ENCODE measurements around the gene AGFG2.

The AGFG2 gene

DNA sequence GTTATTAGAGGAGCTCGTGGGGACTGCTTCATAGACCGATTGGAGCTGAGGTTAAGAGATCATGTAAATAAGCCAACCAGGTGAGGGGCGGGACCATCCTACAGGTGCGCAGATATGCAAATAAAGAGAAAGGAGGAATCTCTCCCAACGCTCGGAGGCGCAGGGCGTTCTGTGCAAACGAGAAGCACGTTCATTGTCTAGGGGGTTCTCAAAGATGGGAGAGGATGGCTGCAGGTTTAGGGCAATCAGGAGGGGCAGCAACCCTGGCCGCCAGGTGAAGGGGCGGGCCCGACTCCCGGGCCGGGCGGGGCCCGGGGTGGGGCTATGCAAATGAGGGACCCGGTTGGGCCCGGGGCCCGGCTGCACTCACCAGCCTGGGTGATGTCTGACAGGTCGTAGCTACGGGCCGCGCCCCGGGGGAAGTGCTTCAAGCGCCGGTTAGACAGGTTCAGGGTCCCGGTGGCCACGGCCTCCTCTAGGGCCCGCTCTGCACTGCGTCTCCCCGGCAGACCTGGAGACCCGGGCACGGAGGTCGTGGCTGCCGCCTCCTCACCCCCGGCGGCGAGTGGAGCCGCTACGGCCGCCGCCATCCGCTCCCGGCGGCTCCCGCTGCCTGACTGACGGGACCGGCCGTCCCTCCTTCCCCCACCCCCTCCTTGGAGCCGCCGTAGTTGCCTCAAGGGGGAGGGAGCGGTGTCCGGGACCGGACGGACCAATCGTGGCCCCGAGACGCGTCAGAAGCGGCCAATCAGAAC lies 46.7 kb downstream of the AGFG2 start, which contains the start of gene LRCH4:
LRCH4 (minus strand) TSS at position 619 of the 755 bp plus-strand sequence; CDS start at position 590, 29 bp downstream.
- peak; percentile 35 for ATAC-seq (ENCODE audit: low read depth)
- Histone ChIP-seq H3K9me3 (ENCODE audit: severe bottlenecking) (no peaks in the 10 kb centered on the region), H3K4me3 (ENCODE audit: severe bottlenecking) (peak within 1 kb of the TSS; percentile 73), H3K4me1 (ENCODE audit: insufficient read depth, poor library complexity, severe bottlenecking) (peaks cover 18% of the 10 kb centered on the region), H3K36me3 (ENCODE audit: low read depth) (peaks cover 22% of the 10 kb centered on the region), H3K27me3 (ENCODE audit: insufficient read depth, poor library complexity, severe bottlenecking) (no peaks in the 10 kb centered on the region), H3K27ac (ENCODE audit: poor library complexity, severe bottlenecking) (peak within 1 kb of the TSS; percentile 88)
- no peak for DNase-seq (ENCODE audit: low spot score)
- TF ChIP-seq, protein P1, sequence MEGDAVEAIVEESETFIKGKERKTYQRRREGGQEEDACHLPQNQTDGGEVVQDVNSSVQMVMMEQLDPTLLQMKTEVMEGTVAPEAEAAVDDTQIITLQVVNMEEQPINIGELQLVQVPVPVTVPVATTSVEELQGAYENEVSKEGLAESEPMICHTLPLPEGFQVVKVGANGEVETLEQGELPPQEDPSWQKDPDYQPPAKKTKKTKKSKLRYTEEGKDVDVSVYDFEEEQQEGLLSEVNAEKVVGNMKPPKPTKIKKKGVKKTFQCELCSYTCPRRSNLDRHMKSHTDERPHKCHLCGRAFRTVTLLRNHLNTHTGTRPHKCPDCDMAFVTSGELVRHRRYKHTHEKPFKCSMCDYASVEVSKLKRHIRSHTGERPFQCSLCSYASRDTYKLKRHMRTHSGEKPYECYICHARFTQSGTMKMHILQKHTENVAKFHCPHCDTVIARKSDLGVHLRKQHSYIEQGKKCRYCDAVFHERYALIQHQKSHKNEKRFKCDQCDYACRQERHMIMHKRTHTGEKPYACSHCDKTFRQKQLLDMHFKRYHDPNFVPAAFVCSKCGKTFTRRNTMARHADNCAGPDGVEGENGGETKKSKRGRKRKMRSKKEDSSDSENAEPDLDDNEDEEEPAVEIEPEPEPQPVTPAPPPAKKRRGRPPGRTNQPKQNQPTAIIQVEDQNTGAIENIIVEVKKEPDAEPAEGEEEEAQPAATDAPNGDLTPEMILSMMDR (IDR thresholded peaks at IDR 0.05; ENCODE audit: poor library complexity, severe bottlenecking), result no peak

DNA sequence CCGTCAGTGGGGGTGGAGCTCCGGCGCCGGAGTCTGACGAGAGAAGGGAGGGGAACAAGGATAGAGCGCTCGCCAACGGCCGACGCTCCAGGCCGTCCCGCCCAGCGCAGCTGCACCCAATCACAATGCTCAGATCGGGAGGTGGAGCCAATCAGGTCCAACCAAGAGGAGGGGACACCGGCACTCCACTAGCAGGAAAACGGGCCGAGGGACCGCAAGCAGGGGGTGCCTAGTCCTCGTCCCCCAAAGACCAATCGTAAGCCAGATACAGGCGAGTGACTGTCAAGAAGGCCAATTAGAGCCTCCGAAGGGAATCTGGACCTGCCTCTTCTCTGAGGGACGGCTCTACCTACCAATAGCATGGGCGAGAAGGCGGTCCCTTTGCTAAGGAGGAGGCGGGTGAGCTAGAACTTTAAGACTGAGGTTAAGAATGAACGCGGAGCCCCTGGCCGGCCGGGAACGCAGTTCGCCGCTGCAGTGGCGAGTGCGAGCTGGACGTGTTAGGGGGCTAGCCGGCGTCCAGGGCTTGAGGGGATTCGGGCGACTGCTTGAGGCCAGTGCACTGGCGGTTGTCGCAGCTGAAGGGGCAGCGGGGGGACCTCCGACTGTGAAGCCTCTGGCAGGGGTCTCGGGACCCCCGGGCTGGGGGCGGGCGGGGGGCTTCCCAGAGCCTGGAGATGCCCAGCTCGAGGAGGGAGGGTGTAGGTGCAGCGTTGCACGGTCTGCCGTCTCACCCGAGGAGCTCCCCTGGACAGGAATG lies 47.4 kb downstream of the AGFG2 start, which contains the start of gene FBXO24:
FBXO24 (plus strand) TSS at position 63 of the 760 bp plus-strand sequence; CDS start at position 361, 298 bp downstream.
- TF ChIP-seq, protein P1 (IDR thresholded peaks at IDR 0.05; ENCODE audit: poor library complexity, severe bottlenecking), result no peak
- ATAC-seq (ENCODE audit: low read depth) (peak; percentile 87), DNase-seq (ENCODE audit: low spot score) (peak; percentile 99)
- H3K36me3 ChIP-seq (ENCODE audit: low read depth), result peaks cover 15% of the 10 kb centered on the region
- H3K4me1 ChIP-seq (ENCODE audit: insufficient read depth, poor library complexity, severe bottlenecking), result peaks cover 18% of the 10 kb centered on the region
- peak within 1 kb of the TSS; percentile 88 for H3K27ac ChIP-seq (ENCODE audit: poor library complexity, severe bottlenecking)
- H3K4me3 ChIP-seq (ENCODE audit: severe bottlenecking), result peak within 1 kb of the TSS; percentile 73
- H3K27me3 ChIP-seq (ENCODE audit: insufficient read depth, poor library complexity, severe bottlenecking), result no peaks in the 10 kb centered on the region
- no peaks in the 10 kb centered on the region for H3K9me3 ChIP-seq (ENCODE audit: severe bottlenecking)

DNA sequence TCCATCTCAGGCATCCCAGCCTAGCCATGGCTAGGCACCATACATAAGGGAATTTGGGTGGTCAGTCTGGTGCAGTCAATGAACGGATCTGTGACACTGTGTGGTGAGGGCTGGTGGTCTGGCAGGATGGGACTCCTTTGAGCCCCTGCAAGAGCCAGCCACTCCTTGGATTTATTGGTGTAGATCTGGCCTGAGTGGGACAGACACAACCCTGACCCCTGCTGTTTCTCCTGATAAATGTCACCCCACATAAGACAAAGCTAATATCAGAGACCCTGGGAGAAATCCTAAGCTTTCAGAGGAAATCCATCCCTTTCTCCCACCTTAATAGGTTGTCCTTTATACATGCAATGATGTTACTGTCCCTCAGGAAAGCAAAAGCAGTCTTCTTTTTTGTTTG lies 49.4 kb downstream of the AGFG2 start:
- Histone ChIP-seq H3K4me3 (ENCODE audit: severe bottlenecking) (no peak overlapping the region), H3K27ac (ENCODE audit: poor library complexity, severe bottlenecking) (no peak overlapping the region), H3K4me1 (ENCODE audit: insufficient read depth, poor library complexity, severe bottlenecking) (peaks cover 7% of the 10 kb centered on the region), H3K27me3 (ENCODE audit: insufficient read depth, poor library complexity, severe bottlenecking) (no peaks in the 10 kb centered on the region), H3K36me3 (ENCODE audit: low read depth) (no peaks in the 10 kb centered on the region), H3K9me3 (ENCODE audit: severe bottlenecking) (no peaks in the 10 kb centered on the region)
- no peak for DNase-seq (ENCODE audit: low spot score)
- TF ChIP-seq, protein P1 (IDR thresholded peaks at IDR 0.05; ENCODE audit: poor library complexity, severe bottlenecking), result peak; percentile 61
- ATAC-seq (ENCODE audit: low read depth), result no peak

DNA sequence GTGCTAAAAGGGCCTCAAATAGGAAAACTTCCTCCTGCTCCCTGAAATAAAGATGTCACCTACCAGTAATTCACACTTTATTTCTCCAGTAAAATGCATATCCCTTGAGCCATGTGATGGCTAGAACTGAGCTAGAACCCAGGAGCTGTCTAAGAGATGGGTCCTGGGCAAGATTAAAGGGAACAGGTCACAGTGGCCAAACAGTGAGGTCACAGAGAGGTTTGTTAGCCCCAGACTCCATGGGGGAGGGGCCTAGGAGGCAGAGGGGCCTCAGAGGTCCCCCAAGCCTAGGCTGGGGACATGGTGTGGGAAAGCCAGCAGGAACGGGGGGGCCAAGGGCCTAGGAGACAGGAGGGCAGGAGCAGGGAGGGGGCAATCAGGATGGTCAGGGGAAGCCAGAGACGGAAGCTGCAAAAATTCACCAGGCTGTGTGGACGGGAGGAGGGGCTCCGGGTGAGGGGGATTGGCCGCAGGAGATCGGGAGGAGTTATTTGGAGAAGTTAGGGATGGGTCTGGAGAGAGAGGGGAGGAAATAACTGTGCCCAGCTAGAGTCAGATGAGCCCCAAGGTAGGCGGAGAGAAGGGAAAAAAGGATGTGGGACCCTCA lies 50.4 kb downstream of the AGFG2 start:
- H3K36me3 ChIP-seq (ENCODE audit: low read depth), result no peaks in the 10 kb centered on the region
- H3K27ac ChIP-seq (ENCODE audit: poor library complexity, severe bottlenecking), result no peak overlapping the region
- H3K27me3 ChIP-seq (ENCODE audit: insufficient read depth, poor library complexity, severe bottlenecking), result no peaks in the 10 kb centered on the region
- no peaks in the 10 kb centered on the region for H3K4me1 ChIP-seq (ENCODE audit: insufficient read depth, poor library complexity, severe bottlenecking)
- no peaks in the 10 kb centered on the region for H3K9me3 ChIP-seq (ENCODE audit: severe bottlenecking)
- DNase-seq (ENCODE audit: low spot score), result no peak
- H3K4me3 ChIP-seq (ENCODE audit: severe bottlenecking), result no peak overlapping the region
- TF ChIP-seq, protein P1 (IDR thresholded peaks at IDR 0.05; ENCODE audit: poor library complexity, severe bottlenecking), result no peak
- ATAC-seq (ENCODE audit: low read depth), result no peak
